CD14-positive monocyte (primary cell): ENCODE data around the gene CCDC186. TPM values are rescaled to one million over a fixed set of nuclear protein-coding genes. Genes with fewer than 3 reads are reported as not detected.

ENCODE experiments used
- DNase-seq, 3 donors: peaks; one replicate each; pipeline ENCODE4 v3.0.0-alpha.2; 2011 to 2022
- H2AFZ ChIP-seq: 2 replicates; pipeline ENCODE4 v1.6.0; 2012; ENCODE audit warnings: mild to moderate bottlenecking, low read depth, low read length, inconsistent platforms; ENCODE audit not compliant: insufficient read depth, poor library complexity, severe bottlenecking
- H3K27ac ChIP-seq, 2 donors: 1 replicate in 1 of 2; 2 replicates in 1 of 2; pipeline ENCODE4 v1.5.1; 2012 to 2013; ENCODE audit warnings: low read length in 2 of 2, control low read depth in 1 of 2, inconsistent platforms in 1 of 2, low read depth in 1 of 2, mild to moderate bottlenecking in 1 of 2
- H3K27me3 ChIP-seq, 2 donors: one replicate each; pipeline versions ENCODE4 v1.6.0 to v1.6.1; 2011 to 2013; ENCODE audit warnings: low read length in 2 of 2; ENCODE audit not compliant: control insufficient read depth in 2 of 2, insufficient read depth in 2 of 2
- H3K36me3 ChIP-seq, 2 donors: replicated peaks in 1 of 2; 1 replicate in 1 of 2; 2 replicates in 1 of 2; pipeline versions ENCODE4 v1.5.1 to v1.6.1; 2012 to 2013; ENCODE audit warnings: low read length in 2 of 2, control low read depth in 1 of 2, inconsistent platforms in 1 of 2, mild to moderate bottlenecking in 1 of 2; ENCODE audit not compliant: insufficient read depth in 2 of 2, control insufficient read depth in 1 of 2
- H3K4me1 ChIP-seq, 2 donors: 1 replicate in 1 of 2; 2 replicates in 1 of 2; pipeline versions ENCODE4 v1.5.1 to v1.6.1; 2012 to 2013; ENCODE audit warnings: low read length in 2 of 2, control low read depth in 1 of 2, inconsistent platforms in 1 of 2, mild to moderate bottlenecking in 1 of 2, moderate library complexity in 1 of 2; ENCODE audit not compliant: insufficient read depth in 2 of 2, control insufficient read depth in 1 of 2
- H3K4me2 ChIP-seq: replicated peaks from 2 replicates; pipeline ENCODE3; 2012; ENCODE audit warnings: low read length, moderate library complexity, mild to moderate bottlenecking; ENCODE audit not compliant: poor library complexity, severe bottlenecking; ENCODE audit errors: extremely low read depth
- H3K4me3 ChIP-seq, 3 experiments: fragments of 200-600 bp in 1 of 3; sonication (generic) in 1 of 3; replicated peaks in 1 of 3; 1 replicate in 2 of 3; 2 replicates in 1 of 3; pipeline ENCODE4 v1.5.1; 2011 to 2013; ENCODE audit warnings: low read length in 3 of 3, mild to moderate bottlenecking in 3 of 3, control low read depth in 2 of 3, low read depth in 2 of 3, inconsistent platforms in 1 of 3, moderate library complexity in 1 of 3
- H3K79me2 ChIP-seq: 2 replicates; pipeline ENCODE4 v1.6.0; 2012; ENCODE audit warnings: mild to moderate bottlenecking, control low read depth, inconsistent platforms, low read length, moderate library complexity; ENCODE audit not compliant: insufficient read depth
- H3K9ac ChIP-seq: 2 replicates; pipeline ENCODE4 v1.6.0; 2017; ENCODE audit warnings: low read length, mild to moderate bottlenecking; ENCODE audit not compliant: insufficient read depth, poor library complexity, severe bottlenecking
- H3K9me3 ChIP-seq, 2 donors: replicated peaks in 1 of 2; 1 replicate in 1 of 2; 2 replicates in 1 of 2; pipeline versions ENCODE4 v1.5.1 to v1.6.1; 2012 to 2013; ENCODE audit warnings: low read length in 2 of 2, control low read depth in 1 of 2; ENCODE audit not compliant: control insufficient read depth in 1 of 2, insufficient read depth in 1 of 2
- H4K20me1 ChIP-seq: 2 replicates; pipeline ENCODE4 v1.6.0; 2012; ENCODE audit warnings: mild to moderate bottlenecking, low read length, control low read depth, moderate library complexity; ENCODE audit not compliant: insufficient read depth
- H3K27ac Mint-ChIP-seq, 7 donors: one replicate each; pipeline ENCODE4 v1.8.0; 2020; ENCODE audit warnings: mild to moderate bottlenecking in 7 of 7, mixed read lengths in 7 of 7, moderate library complexity in 6 of 7, inconsistent platforms in 2 of 7
- H3K27me3 Mint-ChIP-seq, 3 donors: one replicate each; pipeline ENCODE4 v1.8.0; 2021 to 2022; ENCODE audit warnings: low read depth in 3 of 3, mild to moderate bottlenecking in 3 of 3, mixed read lengths in 3 of 3, moderate library complexity in 3 of 3, inconsistent platforms in 1 of 3
- H3K36me3 Mint-ChIP-seq, 2 donors: one replicate each; pipeline ENCODE4 v1.8.0; 2020; ENCODE audit warnings: mixed read lengths in 2 of 2, inconsistent platforms in 1 of 2, mild to moderate bottlenecking in 1 of 2
- H3K4me1 Mint-ChIP-seq: one replicate; pipeline ENCODE4 v1.8.0; 2020; ENCODE audit warnings: mild to moderate bottlenecking, mixed read lengths
- H3K4me3 Mint-ChIP-seq, 2 donors: one replicate each; pipeline ENCODE4 v1.8.0; 2020; ENCODE audit warnings: mild to moderate bottlenecking in 2 of 2, mixed read lengths in 2 of 2, moderate library complexity in 1 of 2
- H3K9me3 Mint-ChIP-seq, 7 donors: one replicate each; pipeline ENCODE4 v1.8.0; 2020 to 2022; ENCODE audit warnings: mixed read lengths in 7 of 7, mild to moderate bottlenecking in 6 of 7, moderate library complexity in 6 of 7, inconsistent platforms in 2 of 7
- CTCF ChIP-seq: fragments of 200-600 bp; IDR thresholded peaks from one replicate; pipeline ENCODE4 v1.8.0; 2022; ENCODE audit warnings: antibody characterized with exemption, mild to moderate bottlenecking
- WGBS: methylation state at CpG from one replicate; pipeline ENCODE4 v1.1.5; 2013; ENCODE audit warnings: missing lambda C conversion rate; ENCODE audit not compliant: insufficient coverage; 5-methylcytosine and 5-hydroxymethylcytosine counted together
- intact Hi-C, 2 donors: fragments of 100-400 bp; cut with micrococcal nuclease; formaldehyde crosslinking; loops; one replicate each; pipeline versions ENCODE4 v1.15.0 to v1.15.1; 2023
- polyA plus RNA-seq, 3 donors: library from polyadenylated mRNA; depleted of rRNA in 1 of 3; unstranded in 2 of 3; stranded (reverse) in 1 of 3; fragments of 300-500 nt in 2 of 3; fragments of >200 nt in 1 of 3; fragmentation: Illumina TruSeq in 2 of 3; gene quantifications; 1 replicate in 2 of 3; 2 replicates in 1 of 3; pipeline ENCODE4 v1.2.3, GENCODE V29; 2012 to 2021

The CCDC186 gene
- polyA plus RNA-seq, 3 donors = 6.9 to 9.8 (median 8.9) TPM

DNA sequence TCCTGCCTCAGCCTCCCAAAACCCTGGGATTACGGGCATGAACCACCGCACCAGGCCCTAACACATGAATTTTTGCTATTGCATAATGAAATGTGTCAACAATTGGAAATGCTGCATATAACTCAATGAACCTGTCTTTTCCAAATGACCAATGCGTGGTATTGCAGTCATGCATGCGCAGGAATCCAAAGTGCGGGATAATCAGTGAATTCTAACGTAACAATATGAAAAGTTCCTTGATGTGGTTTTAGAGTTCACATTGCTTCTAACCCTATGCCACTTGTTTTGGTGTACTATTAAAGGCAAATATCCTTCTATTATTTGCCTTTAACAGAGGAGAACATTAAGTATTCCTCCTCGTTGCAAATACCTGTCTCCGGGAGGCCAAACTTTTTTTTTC is 15.7 kb upstream of the CCDC186 start:
- Mint-ChIP-seq H3K27me3 (peaks cover 4 to 8% (median 4%) of the 10 kb centered on the region in 3 donors), H3K9me3 (peaks cover 0 to 2% (median 0%) of the 10 kb centered on the region in 7 donors)
- no peaks in the 10 kb centered on the region for H4K20me1 ChIP-seq

GRCh38 chr10:114188900-114189299 is 14.9 kb upstream of the CCDC186 start:
- H3K4me1 Mint-ChIP-seq = no peaks in the 10 kb centered on the region
- H3K27me3 Mint-ChIP-seq = peaks cover 1 to 8% (median 4%) of the 10 kb centered on the region in 3 donors
- peaks cover 0 to 2% (median 0%) of the 10 kb centered on the region in 7 donors for H3K9me3 Mint-ChIP-seq
- Histone ChIP-seq H3K36me3 (no peaks in the 10 kb centered on the region), H3K4me2 (no peak overlapping the region), H3K9ac (no peak overlapping the region), H2AFZ (no peak overlapping the region), H3K9me3 (no peaks in the 10 kb centered on the region), H3K27me3 (no peaks in the 10 kb centered on the region), H3K4me3 (no peak overlapping the region), H3K27ac (no peak overlapping the region), H4K20me1 (no peaks in the 10 kb centered on the region), H3K79me2 (no peaks in the 10 kb centered on the region), H3K4me1 (no peaks in the 10 kb centered on the region)
- H3K4me3 Mint-ChIP-seq = no peak overlapping the region
- H3K36me3 Mint-ChIP-seq = no peaks in the 10 kb centered on the region
- H3K27ac Mint-ChIP-seq = no peak overlapping the region
- no peak for DNase-seq
- no peak for TF ChIP-seq CTCF
- intact Hi-C loops = no loop called here
- WGBS = no CpG with 5 or more reads among the region's 3 CpGs

More for the DNA sequence above, 15.7 kb upstream of the CCDC186 start:
- Histone ChIP-seq H3K4me3 (no peak overlapping the region), H3K9ac (no peak overlapping the region), H2AFZ (no peak overlapping the region), H3K27ac (no peak overlapping the region), H3K4me2 (no peak overlapping the region), H3K36me3 (no peaks in the 10 kb centered on the region), H3K9me3 (no peaks in the 10 kb centered on the region), H3K27me3 (no peaks in the 10 kb centered on the region), H3K79me2 (no peaks in the 10 kb centered on the region), H3K4me1 (no peaks in the 10 kb centered on the region)
- H3K4me3 Mint-ChIP-seq = no peak overlapping the region
- WGBS = 100% methylated on average over 2 of the region's 8 CpGs
- no peaks in the 10 kb centered on the region for H3K36me3 Mint-ChIP-seq
- intact Hi-C loops = no loop called here
- no peak for TF ChIP-seq CTCF
- DNase-seq = no peak
- no peak overlapping the region for H3K27ac Mint-ChIP-seq
- no peaks in the 10 kb centered on the region for H3K4me1 Mint-ChIP-seq
